ENCODE data around the gene F7.

F7 gene

GRCh38 chr13:113062691-113063090, 42.9 kb upstream of the F7 start:
- TF ChIP-seq CTCF (IDR thresholded peaks at IDR 0.05; ENCODE audit: insufficient read depth, low read length, poor library complexity, severe bottlenecking) (no peak), EZH2phosphoT487 (conservative IDR thresholded peaks at IDR 0.05; ENCODE audit: low read length) (no peak)
- no peak overlapping the region for H3K27ac ChIP-seq (ENCODE audit: low read depth, low read length)
- H3F3A ChIP-seq (ENCODE audit: insufficient read depth): no peaks in the 10 kb centered on the region
- no peaks in the 10 kb centered on the region for H3K79me2 ChIP-seq (ENCODE audit: insufficient read depth, low read length)
- no peak overlapping the region for H3K9ac ChIP-seq (ENCODE audit: low read length)
- H2AFZ ChIP-seq (ENCODE audit: low read depth, low read length, severe bottlenecking): no peak overlapping the region
- no peak overlapping the region for H3K4me3 ChIP-seq (ENCODE audit: insufficient read depth, low read length, poor library complexity, severe bottlenecking)
- no peaks in the 10 kb centered on the region for H3K27me3 ChIP-seq (ENCODE audit: low read length)
- peaks cover 4% of the 10 kb centered on the region; the same call in 1 of the 2 replicates for H3K9me3 ChIP-seq (ENCODE audit: insufficient read depth, low read length)
- H4K20me1 ChIP-seq (ENCODE audit: low read depth, low read length): no peaks in the 10 kb centered on the region
- H3K9me2 ChIP-seq (replicated peaks; ENCODE audit: insufficient read depth, low read length): no peaks in the 10 kb centered on the region
- no peaks in the 10 kb centered on the region for H3K36me3 ChIP-seq (ENCODE audit: low read length)
- H3K4me2 ChIP-seq (ENCODE audit: low read depth, low read length, poor library complexity, severe bottlenecking): no peak overlapping the region

DNA sequence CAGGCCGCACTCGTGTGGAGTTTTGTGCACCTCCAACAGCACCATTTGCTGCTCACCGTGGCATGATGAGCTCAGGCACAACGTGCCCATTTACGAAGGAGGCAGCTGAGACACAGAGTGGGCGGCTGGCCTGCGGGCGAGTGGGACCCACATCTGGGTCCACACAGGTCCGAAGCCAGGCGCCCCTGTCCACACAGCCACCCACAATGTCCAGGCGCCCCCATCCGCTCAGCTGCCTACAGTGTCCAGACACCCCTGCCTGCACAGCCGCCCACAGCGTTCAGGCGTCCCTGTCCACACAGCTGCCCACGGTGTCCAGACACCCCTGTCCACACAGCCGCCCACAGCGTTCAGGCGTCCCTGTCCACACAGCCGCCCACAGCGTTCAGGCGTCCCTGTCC, 42.5 kb upstream of the F7 start:
- H3K36me3 ChIP-seq (ENCODE audit: low read length): no peaks in the 10 kb centered on the region
- H3K9me2 ChIP-seq (replicated peaks; ENCODE audit: insufficient read depth, low read length): no peaks in the 10 kb centered on the region
- H3K27ac ChIP-seq (ENCODE audit: low read depth, low read length): no peak overlapping the region
- no peaks in the 10 kb centered on the region for H3K79me2 ChIP-seq (ENCODE audit: insufficient read depth, low read length)
- no peaks in the 10 kb centered on the region for H3F3A ChIP-seq (ENCODE audit: insufficient read depth)
- no peak overlapping the region for H3K4me2 ChIP-seq (ENCODE audit: low read depth, low read length, poor library complexity, severe bottlenecking)
- TF ChIP-seq EZH2phosphoT487 (conservative IDR thresholded peaks at IDR 0.05; ENCODE audit: low read length) (no peak), CTCF (IDR thresholded peaks at IDR 0.05; ENCODE audit: insufficient read depth, low read length, poor library complexity, severe bottlenecking) (no peak)
- H3K9me3 ChIP-seq (ENCODE audit: insufficient read depth, low read length): peaks cover 3% of the 10 kb centered on the region; the same call in 1 of the 2 replicates
- H3K4me3 ChIP-seq (ENCODE audit: insufficient read depth, low read length, poor library complexity, severe bottlenecking): no peak overlapping the region
- H2AFZ ChIP-seq (ENCODE audit: low read depth, low read length, severe bottlenecking): no peak overlapping the region
- H4K20me1 ChIP-seq (ENCODE audit: low read depth, low read length): no peaks in the 10 kb centered on the region
- H3K27me3 ChIP-seq (ENCODE audit: low read length): no peaks in the 10 kb centered on the region
- H3K9ac ChIP-seq (ENCODE audit: low read length): no peak overlapping the region

DNA sequence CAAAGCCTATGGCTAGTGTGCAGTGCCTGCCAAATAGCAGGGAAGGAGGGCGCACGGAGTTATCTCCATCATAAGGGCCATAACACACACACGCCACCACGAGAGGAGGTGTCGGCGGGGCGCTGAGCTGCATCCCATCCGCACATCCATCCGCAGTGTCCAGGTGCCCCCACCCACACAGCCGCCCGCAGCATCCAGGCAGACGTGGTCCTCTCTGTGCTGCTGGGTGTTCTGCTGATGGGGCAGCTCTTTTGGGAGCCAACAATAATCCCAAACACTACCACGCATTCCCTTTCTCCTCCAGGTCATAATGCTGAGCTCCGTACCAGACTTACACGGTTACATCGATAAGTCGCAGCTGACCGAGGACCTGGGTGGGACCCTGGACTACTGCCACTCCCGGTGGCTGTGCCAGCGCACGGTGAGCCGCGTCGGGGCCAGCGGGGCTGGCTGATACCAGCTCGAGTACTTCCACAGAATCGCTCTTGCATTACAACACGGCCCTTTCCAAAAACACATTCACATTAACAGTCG, 41.5 kb upstream of the F7 start:
- no peak overlapping the region for H3K4me3 ChIP-seq (ENCODE audit: insufficient read depth, low read length, poor library complexity, severe bottlenecking)
- H2AFZ ChIP-seq (ENCODE audit: low read depth, low read length, severe bottlenecking): no peak overlapping the region
- H3F3A ChIP-seq (ENCODE audit: insufficient read depth): no peaks in the 10 kb centered on the region
- H3K9ac ChIP-seq (ENCODE audit: low read length): no peak overlapping the region
- H4K20me1 ChIP-seq (ENCODE audit: low read depth, low read length): no peaks in the 10 kb centered on the region
- H3K9me3 ChIP-seq (ENCODE audit: insufficient read depth, low read length): no peaks in the 10 kb centered on the region
- no peaks in the 10 kb centered on the region for H3K9me2 ChIP-seq (replicated peaks; ENCODE audit: insufficient read depth, low read length)
- H3K36me3 ChIP-seq (ENCODE audit: low read length): no peaks in the 10 kb centered on the region
- H3K27ac ChIP-seq (ENCODE audit: low read depth, low read length): no peak overlapping the region
- no peak for TF ChIP-seq CTCF (IDR thresholded peaks at IDR 0.05; ENCODE audit: insufficient read depth, low read length, poor library complexity, severe bottlenecking)
- TF ChIP-seq EZH2phosphoT487 (conservative IDR thresholded peaks at IDR 0.05; ENCODE audit: low read length): no peak
- H3K27me3 ChIP-seq (ENCODE audit: low read length): no peaks in the 10 kb centered on the region
- H3K4me2 ChIP-seq (ENCODE audit: low read depth, low read length, poor library complexity, severe bottlenecking): no peak overlapping the region
- no peaks in the 10 kb centered on the region for H3K79me2 ChIP-seq (ENCODE audit: insufficient read depth, low read length)
